ENCODE data around the gene GOLGA2. TPM values are rescaled to one million over a fixed set of nuclear protein-coding genes. Genes with fewer than 3 reads are reported as not detected.
A peak's percentile ranks its signal among the peaks of the same experiment; 100 is the strongest.
"Not testable (repeated sequence)": the region's sequence is repeated elsewhere in the genome, so short reads cannot be mapped to it uniquely, and the experiment has no call there.

GOLGA2 gene
- total RNA-seq, 1 donor = 116 TPM

DNA sequence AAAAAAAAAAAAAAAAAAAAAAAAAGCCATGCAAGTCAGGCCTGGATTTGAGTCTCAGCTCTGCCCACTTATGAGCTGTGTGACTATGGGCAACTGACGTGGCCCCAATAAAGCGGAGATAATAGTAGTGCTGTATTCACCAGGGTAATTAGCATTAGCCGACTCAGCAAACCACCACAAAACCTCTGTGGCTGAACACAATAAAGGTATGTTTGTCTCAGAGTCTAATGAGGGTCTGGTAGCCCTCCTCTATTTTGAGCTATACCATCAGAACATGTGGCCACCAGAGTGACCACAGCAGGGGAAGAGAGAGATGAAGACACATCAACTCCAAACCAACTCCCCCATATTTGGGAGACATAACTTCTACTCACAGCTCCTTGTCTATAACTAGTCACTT is 16.2 kb upstream of the GOLGA2 start:
- H3K4me3 ChIP-seq (ENCODE audit: low read depth, low read length) = no peak overlapping the region
- TF ChIP-seq CTCF (IDR thresholded peaks at IDR 0.05; ENCODE audit: insufficient read depth, low read depth, low read length) = no peak
- DNase-seq (ENCODE audit: low read depth) = no peak

DNA sequence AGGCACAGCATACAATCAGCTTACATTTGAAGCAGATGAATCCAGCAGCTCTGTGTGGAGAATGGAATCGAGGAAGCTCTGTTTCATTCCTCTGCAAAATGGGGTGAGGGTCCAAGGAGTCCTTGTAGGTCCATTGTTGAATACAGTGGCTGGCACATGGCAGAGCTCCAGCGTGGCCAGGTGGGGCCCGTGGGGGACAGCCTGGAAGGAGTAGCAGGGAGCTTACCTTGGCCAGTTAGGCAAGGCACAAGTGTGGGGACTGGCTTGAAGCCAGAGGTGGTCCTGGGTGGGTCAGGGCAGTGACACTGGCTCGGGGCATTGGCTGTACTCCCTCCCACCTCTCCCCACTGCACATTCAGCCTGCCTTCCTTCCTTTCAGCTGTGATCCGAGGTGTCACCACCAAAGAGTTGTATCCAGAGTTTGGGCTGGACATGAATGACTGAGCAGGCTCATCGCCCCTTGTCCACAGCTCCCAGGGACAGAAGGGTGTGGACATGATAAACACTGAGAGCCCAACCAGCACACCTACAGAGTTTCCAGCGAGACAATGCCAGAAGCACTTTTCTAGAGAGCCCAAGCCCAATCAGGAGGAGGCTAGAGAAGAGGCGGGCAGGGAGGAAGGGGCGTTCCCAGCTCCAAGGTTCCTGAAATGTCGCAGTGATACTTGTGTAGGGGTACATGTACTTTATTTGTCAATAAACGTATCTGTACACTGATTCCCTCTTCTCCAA is 12.6 kb upstream of the GOLGA2 start:
- no peak for TF ChIP-seq CTCF (IDR thresholded peaks at IDR 0.05; ENCODE audit: insufficient read depth, low read depth, low read length)
- no peak overlapping the region for H3K4me3 ChIP-seq (ENCODE audit: low read depth, low read length)
- DNase-seq (ENCODE audit: low read depth) = no peak

GRCh38 chr9:128286440-128286839 is 10.6 kb upstream of the GOLGA2 start:
- no peak overlapping the region for H3K4me3 ChIP-seq (ENCODE audit: low read depth, low read length)
- no peak for TF ChIP-seq CTCF (IDR thresholded peaks at IDR 0.05; ENCODE audit: insufficient read depth, low read depth, low read length)
- DNase-seq (ENCODE audit: low read depth) = no peak

DNA sequence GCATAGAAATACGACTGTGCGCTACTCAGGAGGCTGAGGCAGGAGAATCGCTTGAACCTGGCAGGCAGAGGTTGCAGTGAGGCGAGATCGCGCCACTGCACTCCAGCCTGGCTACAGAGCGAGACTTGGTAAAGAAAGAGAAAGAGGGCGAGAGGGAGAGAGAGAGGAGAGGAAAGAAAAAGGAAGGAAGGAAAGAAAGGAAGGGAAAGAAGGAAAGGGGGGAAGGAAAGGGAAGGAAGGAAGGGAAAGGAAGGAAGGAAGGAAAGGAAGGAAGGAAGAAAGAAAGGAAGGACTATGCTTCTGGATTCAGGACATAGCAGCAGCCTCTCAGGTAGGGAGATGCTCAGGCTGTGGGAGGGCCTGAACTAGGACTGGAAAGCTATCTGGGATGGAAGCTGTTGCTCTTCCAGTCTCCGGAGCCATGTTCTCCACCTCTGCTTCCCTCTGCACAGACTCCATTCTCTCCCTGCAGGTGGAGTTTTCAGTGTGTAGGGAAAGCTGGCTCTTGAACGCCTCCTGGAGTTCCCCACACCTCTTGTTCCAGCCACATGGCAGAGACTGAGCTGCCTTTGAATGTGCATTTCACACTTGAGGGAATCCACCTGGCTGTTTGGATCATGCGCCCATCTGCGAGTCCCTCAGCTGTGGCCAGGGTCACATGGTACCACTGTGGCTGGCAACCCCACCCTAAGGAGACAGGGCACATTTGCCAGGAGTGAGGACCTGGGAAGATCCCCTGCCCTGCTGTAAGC is 9.4 kb upstream of the GOLGA2 start:
- no peak for TF ChIP-seq CTCF (IDR thresholded peaks at IDR 0.05; ENCODE audit: insufficient read depth, low read depth, low read length)
- H3K4me3 ChIP-seq (ENCODE audit: low read depth, low read length) = no peak overlapping the region
- no peak for DNase-seq (ENCODE audit: low read depth)

DNA sequence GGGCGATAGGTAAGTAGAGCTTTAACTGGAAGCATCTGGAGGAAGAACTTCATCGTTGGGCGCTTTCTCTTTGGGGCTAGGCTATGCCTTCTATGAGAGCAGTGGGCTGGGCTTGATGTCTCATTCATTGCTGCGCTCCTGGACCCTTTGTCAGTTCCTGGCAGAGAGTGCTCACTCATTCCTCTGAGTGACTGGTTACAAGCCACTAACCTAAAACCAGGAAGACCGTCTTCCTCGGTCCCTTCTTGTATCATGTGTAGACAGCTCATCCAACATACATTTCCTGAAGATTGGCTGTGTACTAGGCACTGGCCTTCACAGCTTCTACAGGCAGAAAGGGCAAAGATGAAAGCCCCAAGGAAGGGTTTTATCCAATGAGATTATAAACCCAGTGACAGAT is 6.7 kb upstream of the GOLGA2 start:
- TF ChIP-seq CTCF (IDR thresholded peaks at IDR 0.05; ENCODE audit: insufficient read depth, low read depth, low read length) = no peak

GRCh38 chr9:128280084-128280622 is 4.3 kb upstream of the GOLGA2 start:
- TF ChIP-seq CTCF (IDR thresholded peaks at IDR 0.05; ENCODE audit: insufficient read depth, low read depth, low read length) = no peak
- H3K4me3 ChIP-seq (ENCODE audit: low read depth, low read length) = no peak overlapping the region
- no peak for DNase-seq (ENCODE audit: low read depth)

More for the DNA sequence above, 6.7 kb upstream of the GOLGA2 start:
- no peak for DNase-seq (ENCODE audit: low read depth)
- H3K4me3 ChIP-seq (ENCODE audit: low read depth, low read length) = no peak overlapping the region

DNA sequence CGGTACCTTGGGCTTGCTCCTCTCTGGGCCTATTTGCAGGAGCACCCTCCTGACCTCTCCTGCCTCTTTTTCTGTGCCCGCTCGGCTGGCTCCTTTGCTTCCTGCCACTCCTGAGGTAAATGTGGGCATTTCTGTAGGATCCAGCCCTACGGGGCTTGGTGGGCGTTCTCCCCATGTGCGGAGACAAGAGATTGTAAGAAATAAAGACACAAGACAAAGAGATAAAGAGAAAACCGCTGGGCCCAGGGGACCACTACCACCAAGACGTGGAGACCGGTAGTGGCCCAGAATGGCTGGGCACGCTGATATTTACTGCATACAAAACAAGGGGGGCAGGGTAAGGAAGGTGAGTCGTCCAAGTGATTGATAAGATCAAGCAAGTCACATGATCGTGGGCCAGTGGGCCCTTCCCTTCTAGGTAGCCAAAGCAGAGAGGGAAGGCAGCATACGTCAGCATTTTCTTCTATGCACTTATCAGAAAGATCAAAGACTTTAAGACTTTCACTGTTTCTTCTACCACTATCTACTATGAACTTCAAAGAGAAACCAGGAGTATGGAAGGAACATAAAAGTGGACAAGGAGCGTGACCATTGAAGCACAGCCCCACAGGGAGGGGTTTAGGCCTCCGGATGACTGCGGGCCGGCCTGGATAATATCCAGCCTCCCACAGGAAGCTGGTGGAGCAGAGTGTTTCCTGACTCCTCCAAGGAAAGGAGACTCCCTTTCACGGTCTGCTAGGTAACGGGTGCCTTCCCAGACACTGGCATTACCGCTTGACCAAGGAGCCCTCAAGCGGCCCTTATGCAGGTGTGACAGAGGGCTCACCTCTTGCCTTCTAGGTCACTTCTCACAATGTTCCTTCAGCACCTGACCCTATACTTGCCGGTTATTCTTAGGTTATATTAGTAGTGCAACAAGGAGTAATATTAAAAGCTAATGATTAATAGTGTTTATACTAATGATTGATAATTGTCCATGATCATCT is 3.6 kb upstream of the GOLGA2 start:
- peak; percentile 63 for DNase-seq (ENCODE audit: low read depth)
- not testable (repeated sequence) for H3K4me3 ChIP-seq (ENCODE audit: low read depth, low read length)
